ENCODE data around the gene MOGAT3. TPM values are rescaled to one million over a fixed set of nuclear protein-coding genes. Genes with fewer than 3 reads are reported as not detected.
A peak's percentile ranks its signal among the peaks of the same experiment; 100 is the strongest.

MOGAT3 gene
- total and polyA plus RNA-seq, 8 donors: 0.07 to 0.11 (median 0.08) TPM; not detected in 3

DNA sequence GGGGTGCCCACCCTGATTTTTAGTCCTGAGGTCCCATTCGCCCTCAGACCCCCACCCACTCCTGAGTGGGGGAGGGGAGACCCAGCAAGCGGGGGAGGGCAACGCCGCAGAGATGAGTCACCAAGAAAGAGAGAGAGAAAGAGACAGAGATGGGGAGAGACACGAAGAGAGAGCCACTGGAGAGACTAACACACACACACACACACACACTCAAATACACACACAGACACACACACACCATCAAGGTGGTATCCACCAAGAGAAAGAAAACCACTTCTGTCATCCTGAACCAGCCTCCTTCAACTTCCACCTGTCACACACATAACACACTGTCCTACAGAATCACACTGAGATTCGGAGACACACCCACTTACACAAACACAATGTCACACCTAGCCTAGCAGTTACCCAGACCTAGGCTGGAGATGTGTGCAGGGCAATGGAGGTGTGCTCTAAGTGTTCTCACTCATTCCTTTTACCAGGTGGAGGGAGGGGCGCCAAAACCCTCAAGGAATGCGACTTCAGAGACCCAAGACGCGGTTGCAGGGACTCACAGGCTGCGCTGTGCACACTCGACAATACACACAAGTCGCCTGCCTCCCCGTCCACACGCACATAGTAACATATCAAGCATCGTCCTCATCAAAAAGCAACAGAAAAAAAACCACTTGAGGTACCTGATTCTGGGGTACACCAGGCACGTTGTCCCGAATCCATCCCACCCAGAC, 31.6 kb downstream of the MOGAT3 start:
- TF ChIP-seq, protein P1, sequence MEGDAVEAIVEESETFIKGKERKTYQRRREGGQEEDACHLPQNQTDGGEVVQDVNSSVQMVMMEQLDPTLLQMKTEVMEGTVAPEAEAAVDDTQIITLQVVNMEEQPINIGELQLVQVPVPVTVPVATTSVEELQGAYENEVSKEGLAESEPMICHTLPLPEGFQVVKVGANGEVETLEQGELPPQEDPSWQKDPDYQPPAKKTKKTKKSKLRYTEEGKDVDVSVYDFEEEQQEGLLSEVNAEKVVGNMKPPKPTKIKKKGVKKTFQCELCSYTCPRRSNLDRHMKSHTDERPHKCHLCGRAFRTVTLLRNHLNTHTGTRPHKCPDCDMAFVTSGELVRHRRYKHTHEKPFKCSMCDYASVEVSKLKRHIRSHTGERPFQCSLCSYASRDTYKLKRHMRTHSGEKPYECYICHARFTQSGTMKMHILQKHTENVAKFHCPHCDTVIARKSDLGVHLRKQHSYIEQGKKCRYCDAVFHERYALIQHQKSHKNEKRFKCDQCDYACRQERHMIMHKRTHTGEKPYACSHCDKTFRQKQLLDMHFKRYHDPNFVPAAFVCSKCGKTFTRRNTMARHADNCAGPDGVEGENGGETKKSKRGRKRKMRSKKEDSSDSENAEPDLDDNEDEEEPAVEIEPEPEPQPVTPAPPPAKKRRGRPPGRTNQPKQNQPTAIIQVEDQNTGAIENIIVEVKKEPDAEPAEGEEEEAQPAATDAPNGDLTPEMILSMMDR (IDR thresholded peaks at IDR 0.05): no peak
- no peak overlapping the region for H3K4me3 ChIP-seq
- H3K4me1 ChIP-seq: peaks cover 18 to 59% of the 10 kb centered on the region in 2 donors
- no peaks in the 10 kb centered on the region for H3K9me3 ChIP-seq
- intact Hi-C loops (cut with DNase I): no loop called here
- peaks cover 90 to 100% of the 10 kb centered on the region in 2 donors for H3K27me3 ChIP-seq
- H3K27ac ChIP-seq: no peak overlapping the region
- DNase-seq (peak in 1 of 4 donors; percentile 11), ATAC-seq (no peak)
- no peaks in the 10 kb centered on the region for H3K36me3 ChIP-seq

DNA sequence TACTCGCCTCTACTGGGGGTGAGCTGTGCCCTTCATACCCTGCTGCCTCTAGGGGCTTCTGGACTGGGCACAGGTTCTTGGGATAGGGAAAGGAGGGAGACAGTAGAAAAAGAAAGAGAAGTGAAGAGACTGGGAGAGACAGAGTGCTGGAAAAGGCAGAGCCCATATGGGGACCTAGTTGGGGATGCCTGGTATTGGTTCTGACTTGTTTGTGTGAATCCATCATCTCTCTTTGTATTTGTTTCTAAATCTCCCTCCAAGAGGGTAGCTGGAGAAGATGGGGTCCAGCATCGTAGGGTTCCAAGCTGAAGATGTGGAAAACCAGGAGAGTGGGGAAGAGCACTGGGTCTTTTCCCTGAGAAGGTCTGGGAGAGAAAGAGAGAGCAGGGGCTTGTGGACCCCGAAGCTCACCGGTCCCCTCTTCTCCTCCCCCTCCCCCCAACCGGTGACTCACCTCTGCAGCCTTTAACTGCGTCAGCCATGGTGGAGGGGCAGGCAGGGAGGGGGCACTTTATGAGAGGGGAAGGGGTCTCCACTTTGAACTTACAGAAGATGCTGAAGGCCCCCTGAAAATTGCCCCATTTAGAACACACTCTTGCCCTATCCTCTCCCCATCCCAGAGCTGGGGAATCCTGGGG, 32.3 kb downstream of the MOGAT3 start:
- H3K36me3 ChIP-seq: no peaks in the 10 kb centered on the region
- intact Hi-C loops (cut with DNase I): no loop called here
- H3K4me1 ChIP-seq: peaks cover 19 to 62% of the 10 kb centered on the region in 2 donors
- ATAC-seq: no peak
- peaks cover 90 to 100% of the 10 kb centered on the region in 2 donors for H3K27me3 ChIP-seq
- TF ChIP-seq, protein P1 (IDR thresholded peaks at IDR 0.05): no peak
- no peaks in the 10 kb centered on the region for H3K9me3 ChIP-seq
- H3K27ac ChIP-seq: no peak overlapping the region
- no peak overlapping the region for H3K4me3 ChIP-seq
- DNase-seq: peak in 1 of 4 donors; percentile 3

DNA sequence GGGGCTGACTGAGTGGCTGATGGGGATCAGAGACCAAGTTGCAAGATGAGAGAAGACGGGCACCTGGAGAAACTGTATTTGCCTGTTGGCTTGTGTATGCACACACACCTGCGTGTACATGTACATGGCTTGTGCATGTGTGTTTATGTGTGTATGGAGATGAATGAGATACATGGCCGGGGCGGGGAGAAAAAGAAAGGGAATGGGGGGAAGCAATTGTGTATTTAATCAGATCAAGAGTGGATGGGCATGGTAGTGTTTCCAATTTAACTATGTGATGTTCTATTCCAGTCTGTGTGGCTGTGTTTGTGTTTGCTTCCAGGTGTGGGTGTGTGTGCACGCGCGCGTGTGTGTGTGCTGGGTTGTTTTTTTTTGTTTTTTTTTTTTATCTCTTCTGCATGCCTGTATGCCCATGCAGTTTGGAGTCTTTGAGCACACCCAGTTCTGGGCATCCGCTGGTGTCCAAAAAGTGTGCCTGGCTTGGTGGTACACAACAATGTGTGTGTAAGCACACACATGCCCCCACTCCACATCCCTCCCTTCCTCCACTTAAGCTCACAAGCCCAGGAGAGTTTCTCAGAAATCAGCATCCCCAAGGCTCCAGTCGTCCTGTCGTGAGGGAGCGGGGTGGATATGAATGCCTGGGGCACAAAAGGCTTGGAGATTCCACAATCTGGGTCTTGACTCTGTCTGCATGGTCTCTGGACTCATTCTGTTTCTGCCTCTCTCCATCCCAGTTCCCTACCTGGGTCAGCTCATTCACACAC, 33.0 kb downstream of the MOGAT3 start:
- no peaks in the 10 kb centered on the region for H3K9me3 ChIP-seq
- no peak for DNase-seq
- H3K27me3 ChIP-seq: peaks cover 88 to 100% of the 10 kb centered on the region in 2 donors
- no peak overlapping the region for H3K27ac ChIP-seq
- H3K4me1 ChIP-seq: peaks cover 14 to 62% of the 10 kb centered on the region in 2 donors
- H3K4me3 ChIP-seq: no peak overlapping the region
- ATAC-seq: no peak
- TF ChIP-seq, protein P1 (IDR thresholded peaks at IDR 0.05): no peak
- intact Hi-C loops (cut with DNase I): no loop called here
- no peaks in the 10 kb centered on the region for H3K36me3 ChIP-seq

DNA sequence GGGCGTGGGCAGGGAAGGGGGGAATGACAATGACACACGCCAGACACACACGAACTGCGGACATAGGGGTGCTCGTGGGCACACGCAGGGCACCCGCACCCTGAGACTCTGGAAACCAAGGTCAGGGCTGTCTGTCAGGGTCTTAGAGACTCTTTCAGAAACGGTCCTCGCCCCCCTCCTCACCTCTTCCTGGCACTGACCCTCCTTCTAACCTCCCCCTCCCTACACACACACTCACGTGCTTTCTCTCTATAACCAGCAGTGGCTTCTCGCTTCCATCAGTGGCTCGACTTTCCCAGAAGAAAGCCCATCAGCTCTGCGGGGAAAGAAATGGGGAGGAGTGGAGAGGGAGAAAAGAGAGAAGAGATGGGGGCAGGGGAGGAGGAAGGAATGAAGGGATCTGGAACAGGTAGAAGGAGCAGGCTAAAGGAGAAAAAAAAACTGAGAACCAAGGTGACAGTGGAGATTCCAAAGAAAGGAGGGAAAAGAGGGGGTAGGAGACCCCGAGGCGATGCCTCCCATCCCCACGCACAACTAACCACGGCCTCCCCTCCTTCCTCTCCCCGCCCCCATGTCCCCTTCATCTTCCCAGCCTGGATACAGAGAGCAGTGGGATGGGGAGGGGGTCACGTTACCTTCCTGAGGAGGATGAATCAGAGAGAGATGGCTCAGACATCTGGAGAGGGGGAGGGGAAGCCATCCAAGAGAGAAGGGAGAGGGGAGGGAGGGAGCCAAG, 33.8 kb downstream of the MOGAT3 start:
- H3K27ac ChIP-seq: no peak overlapping the region
- H3K27me3 ChIP-seq: peaks cover 86 to 100% of the 10 kb centered on the region in 2 donors
- DNase-seq (no peak), ATAC-seq (no peak)
- no peaks in the 10 kb centered on the region for H3K9me3 ChIP-seq
- intact Hi-C loops (cut with DNase I): no loop called here
- H3K36me3 ChIP-seq: no peaks in the 10 kb centered on the region
- TF ChIP-seq, protein P1 (IDR thresholded peaks at IDR 0.05): no peak
- H3K4me1 ChIP-seq: peaks cover 14 to 62% of the 10 kb centered on the region in 2 donors
- no peak overlapping the region for H3K4me3 ChIP-seq
